Activated naive CD4-positive, alpha-beta T cell treated with anti-CD3 and anti-CD28 coated beads, Interleukin-2, amount 10 ng/mL, durations not matched to agents 7 days and 5 days (primary cell): Measurements from ENCODE around the gene TUBGCP3.
A peak's percentile ranks its signal among the peaks of the same experiment; 100 is the strongest.
"Not testable (repeated sequence)": the region's sequence is repeated elsewhere in the genome, so short reads cannot be mapped to it uniquely, and the experiment has no call there.

Experiments used
- CTCF ChIA-PET: fragments of 350-600 bp; sonication (Branson Sonifier 250); formaldehyde crosslinking; loops from one replicate; lab custom pipeline; 2021; ENCODE audit warnings: antibody characterized with exemption; lab: Charles Lee
- DNase-seq: peaks from one replicate; pipeline ENCODE4 v3.0.0-alpha.2; 2020
- H3K27ac Mint-ChIP-seq: one replicate; pipeline ENCODE4 v1.8.0; 2021; ENCODE audit warnings: mild to moderate bottlenecking, moderate library complexity, mixed read lengths
- H3K27me3 Mint-ChIP-seq: one replicate; pipeline ENCODE4 v1.8.0; 2021; ENCODE audit warnings: mild to moderate bottlenecking, mixed read lengths
- H3K36me3 Mint-ChIP-seq: one replicate; pipeline ENCODE4 v1.8.0; 2021; ENCODE audit warnings: mixed read lengths
- H3K4me1 Mint-ChIP-seq: one replicate; pipeline ENCODE4 v1.8.0; 2021; ENCODE audit warnings: mixed read lengths
- H3K4me3 Mint-ChIP-seq: one replicate; pipeline ENCODE4 v1.8.0; 2021; ENCODE audit warnings: mild to moderate bottlenecking, moderate library complexity, mixed read lengths
- H3K9me3 Mint-ChIP-seq: one replicate; pipeline ENCODE4 v1.8.0; 2021; ENCODE audit warnings: mixed read lengths

TUBGCP3 gene

GRCh38 chr13:112554214-112554850 lies 33.6 kb downstream of the TUBGCP3 start:
- H3K4me1 Mint-ChIP-seq: no peaks in the 10 kb centered on the region
- no peaks in the 10 kb centered on the region for H3K27me3 Mint-ChIP-seq
- H3K36me3 Mint-ChIP-seq: peaks cover 58% of the 10 kb centered on the region
- no peak for DNase-seq
- H3K9me3 Mint-ChIP-seq: no peaks in the 10 kb centered on the region
- CTCF ChIA-PET: no interaction called here
- no peak overlapping the region for H3K27ac Mint-ChIP-seq
- H3K4me3 Mint-ChIP-seq: no peak overlapping the region

- DNase-seq, H3K27me3 Mint-ChIP-seq, H3K4me1 Mint-ChIP-seq, H3K27ac Mint-ChIP-seq, H3K4me3 Mint-ChIP-seq, CTCF ChIA-PET, H3K9me3 Mint-ChIP-seq: not testable (repeated sequence)
- H3K36me3 Mint-ChIP-seq: peaks cover 66% of the 10 kb centered on the region
Observed at GRCh38 chr13:112548975-112549374, 39.0 kb downstream of the TUBGCP3 start.

- CTCF ChIA-PET: no interaction called here
- Mint-ChIP-seq H3K4me3 (no peak overlapping the region), H3K27ac (no peak overlapping the region), H3K9me3 (no peaks in the 10 kb centered on the region), H3K4me1 (no peaks in the 10 kb centered on the region), H3K27me3 (no peaks in the 10 kb centered on the region), H3K36me3 (peaks cover 52% of the 10 kb centered on the region)
- no peak for DNase-seq
Observed at GRCh38 chr13:112545856-112546255, 42.1 kb downstream of the TUBGCP3 start.

DNA sequence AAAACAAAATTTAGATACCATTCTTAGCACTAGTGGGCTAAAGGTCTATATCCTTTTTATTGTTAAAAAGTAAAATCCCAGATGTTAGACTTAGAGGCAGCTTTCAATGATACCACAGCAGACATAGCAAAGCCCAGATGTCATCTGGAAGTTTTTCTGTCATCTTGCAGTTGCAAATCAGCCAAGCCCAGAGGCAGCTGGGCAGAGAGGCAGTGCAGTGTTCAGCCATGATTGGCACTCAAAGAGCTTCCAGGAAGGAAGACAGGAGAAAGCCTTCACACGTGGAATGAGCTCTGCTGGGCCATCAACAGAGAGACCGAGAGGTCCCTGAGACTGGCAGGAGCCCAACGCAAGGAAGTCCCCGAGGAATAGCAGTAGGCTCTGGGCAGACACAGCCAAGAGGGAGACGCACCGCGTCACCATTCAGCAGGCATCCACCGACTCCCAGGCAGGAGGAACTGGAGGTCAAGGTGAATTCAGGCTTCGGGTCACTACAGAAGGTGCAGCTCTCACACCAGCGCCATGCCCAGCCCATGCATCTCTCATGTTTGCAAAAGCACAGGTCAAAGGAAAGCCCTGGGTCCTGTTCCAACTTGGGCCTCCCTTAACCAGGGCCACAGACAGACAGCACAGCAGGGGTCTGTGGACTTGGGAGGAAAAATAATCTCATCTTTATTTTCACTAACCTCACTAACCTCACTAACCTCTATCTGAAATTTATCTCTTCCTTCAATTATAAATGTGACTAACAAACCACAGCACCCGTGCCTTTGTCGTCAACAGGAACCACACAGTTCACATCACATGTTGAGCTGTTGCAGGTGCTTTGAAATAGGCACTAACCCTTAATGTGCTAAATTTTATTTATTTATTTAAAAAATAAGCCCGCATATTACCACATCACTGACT lies 54.9 kb downstream of the TUBGCP3 start:
- Mint-ChIP-seq H3K27me3 (no peaks in the 10 kb centered on the region), H3K4me1 (peaks cover 16% of the 10 kb centered on the region), H3K4me3 (no peak overlapping the region), H3K9me3 (no peaks in the 10 kb centered on the region), H3K36me3 (peaks cover 5% of the 10 kb centered on the region), H3K27ac (no peak overlapping the region)
- CTCF ChIA-PET: no interaction called here
- peak; percentile 45 for DNase-seq

DNA sequence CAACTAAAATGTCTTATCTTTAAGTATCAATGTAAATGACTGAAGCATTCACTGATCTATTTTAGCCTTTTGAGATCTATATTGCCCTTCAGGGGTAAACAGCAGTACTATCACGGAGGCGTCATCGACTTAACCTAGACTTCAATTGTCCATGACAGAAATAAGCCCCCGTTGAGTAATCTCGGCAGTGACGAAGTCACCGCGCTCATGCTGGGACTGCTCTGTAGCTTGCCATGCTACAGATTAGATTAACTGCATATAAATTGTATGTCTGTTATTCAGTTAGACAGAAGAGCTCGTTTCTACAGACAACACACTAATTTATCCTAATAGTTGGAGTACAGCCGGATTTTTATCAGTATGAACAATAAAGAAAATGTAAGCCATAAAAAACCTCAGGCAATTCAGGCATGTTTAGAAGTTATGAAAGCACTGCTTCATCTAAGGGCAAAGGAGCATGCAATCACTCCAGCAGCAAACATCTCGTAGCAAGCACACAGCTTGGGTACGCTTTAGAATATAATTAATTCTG lies 56.6 kb downstream of the TUBGCP3 start:
- DNase-seq: no peak
- no peaks in the 10 kb centered on the region for H3K27me3 Mint-ChIP-seq
- no peaks in the 10 kb centered on the region for H3K36me3 Mint-ChIP-seq
- H3K4me3 Mint-ChIP-seq: no peak overlapping the region
- CTCF ChIA-PET: interaction anchor here (0.9 kb wide), 1 partner anchor 66 kb away, joined by 4 read pairs; no protein-coding TSS in a partner anchor
- H3K27ac Mint-ChIP-seq: no peak overlapping the region
- H3K4me1 Mint-ChIP-seq: peaks cover 13% of the 10 kb centered on the region
- no peaks in the 10 kb centered on the region for H3K9me3 Mint-ChIP-seq

DNA sequence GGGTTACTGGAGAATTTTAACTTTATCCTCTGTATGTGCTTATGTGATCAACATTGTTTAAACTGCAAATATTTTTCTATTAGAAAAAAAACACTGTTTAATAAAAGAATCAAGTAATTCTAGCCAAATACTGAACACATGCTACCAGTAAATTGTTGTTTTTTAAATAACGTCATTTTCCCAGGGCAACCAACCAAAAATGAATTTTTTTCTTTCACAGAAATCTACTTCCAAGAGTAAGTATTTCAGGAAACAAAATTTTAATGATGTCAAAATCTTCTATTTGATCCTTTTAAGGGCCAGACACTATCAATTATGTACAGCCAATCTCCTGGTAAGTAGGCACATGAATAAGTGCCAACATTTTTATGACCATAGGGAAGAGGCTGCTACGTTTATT lies 57.1 kb downstream of the TUBGCP3 start:
- Mint-ChIP-seq H3K36me3 (no peaks in the 10 kb centered on the region), H3K4me1 (peaks cover 13% of the 10 kb centered on the region), H3K9me3 (no peaks in the 10 kb centered on the region), H3K27ac (no peak overlapping the region), H3K4me3 (no peak overlapping the region), H3K27me3 (no peaks in the 10 kb centered on the region)
- CTCF ChIA-PET: no interaction called here
- no peak for DNase-seq

GRCh38 chr13:112529216-112529615 lies 58.7 kb downstream of the TUBGCP3 start:
- no peaks in the 10 kb centered on the region for H3K27me3 Mint-ChIP-seq
- H3K9me3 Mint-ChIP-seq: no peaks in the 10 kb centered on the region
- no peak overlapping the region for H3K27ac Mint-ChIP-seq
- no peaks in the 10 kb centered on the region for H3K36me3 Mint-ChIP-seq
- CTCF ChIA-PET: no interaction called here
- H3K4me3 Mint-ChIP-seq: no peak overlapping the region
- DNase-seq: no peak
- peaks cover 10% of the 10 kb centered on the region for H3K4me1 Mint-ChIP-seq

GRCh38 chr13:112526146-112526853 lies 61.7 kb downstream of the TUBGCP3 start:
- Mint-ChIP-seq H3K4me1 (no peaks in the 10 kb centered on the region), H3K36me3 (peaks cover 3% of the 10 kb centered on the region), H3K4me3 (no peak overlapping the region), H3K27me3 (no peaks in the 10 kb centered on the region), H3K27ac (no peak overlapping the region), H3K9me3 (no peaks in the 10 kb centered on the region)
- CTCF ChIA-PET: no interaction called here
- DNase-seq: no peak

DNA sequence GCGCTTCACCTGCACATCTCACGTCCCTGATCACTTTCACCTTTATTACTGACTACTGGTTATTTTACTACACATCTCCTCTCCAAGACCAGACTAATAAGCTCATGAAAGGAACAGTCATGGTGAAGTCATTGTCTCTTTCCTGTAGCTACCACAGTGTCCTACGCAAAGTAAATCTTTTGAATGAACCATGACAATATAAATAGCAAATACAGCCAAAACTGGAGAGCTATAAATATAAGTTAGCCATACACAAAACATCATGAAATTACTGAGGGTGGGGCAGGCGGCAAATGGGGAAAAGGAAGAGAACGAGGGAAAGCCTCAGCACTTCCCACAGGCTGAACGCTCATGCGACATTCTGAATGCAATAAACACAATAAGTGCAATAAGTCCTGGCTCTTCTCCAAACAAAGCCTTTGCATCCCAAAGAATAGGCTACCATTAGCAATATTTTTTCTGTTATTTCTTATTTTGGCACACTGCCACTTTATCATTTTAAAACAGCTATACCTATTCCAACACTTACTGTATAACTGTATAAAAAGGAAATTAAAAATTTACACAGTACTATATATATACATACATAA lies 62.5 kb downstream of the TUBGCP3 start:
- no peak for DNase-seq
- Mint-ChIP-seq H3K4me1 (no peaks in the 10 kb centered on the region), H3K27ac (no peak overlapping the region), H3K4me3 (no peak overlapping the region), H3K27me3 (no peaks in the 10 kb centered on the region), H3K9me3 (no peaks in the 10 kb centered on the region), H3K36me3 (peaks cover 6% of the 10 kb centered on the region)
- CTCF ChIA-PET: no interaction called here

DNA sequence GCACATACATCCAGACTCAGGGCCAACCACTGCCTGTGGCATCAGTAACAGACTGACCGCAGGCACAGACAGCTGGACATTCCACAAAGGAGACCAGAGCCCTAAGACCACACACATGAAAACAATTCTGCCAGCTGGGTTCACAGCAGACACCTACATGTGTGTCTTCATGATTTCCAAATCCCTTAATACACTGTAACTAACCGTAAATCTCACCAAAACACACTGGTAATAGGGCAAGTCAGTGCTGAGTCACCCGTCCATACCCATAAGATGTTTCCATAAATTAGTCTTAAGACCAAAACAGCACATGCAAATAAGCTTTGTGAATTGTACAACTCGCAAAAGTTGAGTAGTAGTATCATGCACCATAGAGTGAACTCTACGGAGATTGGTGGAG lies 65.4 kb downstream of the TUBGCP3 start:
- DNase-seq: no peak
- CTCF ChIA-PET: interaction anchor here (1.2 kb wide), 1 partner anchor 9 kb away, joined by 3 read pairs; no protein-coding TSS in a partner anchor
- no peaks in the 10 kb centered on the region for H3K27me3 Mint-ChIP-seq
- H3K4me3 Mint-ChIP-seq: no peak overlapping the region
- H3K27ac Mint-ChIP-seq: no peak overlapping the region
- H3K36me3 Mint-ChIP-seq: peaks cover 12% of the 10 kb centered on the region
- H3K9me3 Mint-ChIP-seq: no peaks in the 10 kb centered on the region
- no peaks in the 10 kb centered on the region for H3K4me1 Mint-ChIP-seq

DNA sequence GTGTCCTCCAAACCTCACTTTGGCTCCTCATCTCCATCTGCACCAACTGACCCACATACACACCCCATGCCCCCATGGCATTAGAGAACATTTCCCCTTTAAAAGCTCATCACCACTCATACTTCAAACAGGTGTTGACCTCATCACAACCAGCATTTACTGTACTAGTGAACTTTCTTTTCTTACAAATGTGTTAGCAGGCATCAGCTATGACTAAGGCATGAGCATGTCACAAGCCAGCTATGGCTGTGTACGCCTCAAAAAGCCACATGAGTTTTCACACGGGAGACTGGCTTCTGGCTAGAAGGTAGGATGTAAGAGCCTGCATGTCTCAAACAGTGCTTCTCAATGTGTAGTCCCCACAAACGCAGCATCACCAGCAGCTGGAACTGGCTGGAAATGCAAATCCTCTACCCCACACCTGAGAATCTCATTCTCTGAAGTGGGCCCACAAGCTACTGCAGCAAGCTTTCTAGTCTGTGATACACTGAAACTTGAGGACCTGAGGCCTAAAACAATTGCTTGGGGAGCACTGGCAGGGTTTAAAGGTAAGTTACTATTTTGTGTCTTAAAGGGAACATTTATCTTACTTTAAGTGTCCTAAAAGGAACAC lies 66.8 kb downstream of the TUBGCP3 start:
- CTCF ChIA-PET: interaction anchor here (1.2 kb wide), 1 partner anchor 8 kb away, joined by 3 read pairs; no protein-coding TSS in a partner anchor
- Mint-ChIP-seq H3K36me3 (peaks cover 16% of the 10 kb centered on the region), H3K4me1 (no peaks in the 10 kb centered on the region)

GRCh38 chr13:112519517-112520060 lies 68.4 kb downstream of the TUBGCP3 start:
- Mint-ChIP-seq H3K36me3 (peaks cover 20% of the 10 kb centered on the region), H3K27ac (no peak overlapping the region), H3K4me3 (no peak overlapping the region), H3K9me3 (no peaks in the 10 kb centered on the region), H3K4me1 (no peaks in the 10 kb centered on the region), H3K27me3 (no peaks in the 10 kb centered on the region)
- DNase-seq: no peak
- CTCF ChIA-PET: no interaction called here

More for the DNA sequence above, 66.8 kb downstream of the TUBGCP3 start:
- no peak overlapping the region for H3K27ac Mint-ChIP-seq
- no peak overlapping the region for H3K4me3 Mint-ChIP-seq
- H3K27me3 Mint-ChIP-seq: no peaks in the 10 kb centered on the region
- DNase-seq: no peak
- no peaks in the 10 kb centered on the region for H3K9me3 Mint-ChIP-seq

DNA sequence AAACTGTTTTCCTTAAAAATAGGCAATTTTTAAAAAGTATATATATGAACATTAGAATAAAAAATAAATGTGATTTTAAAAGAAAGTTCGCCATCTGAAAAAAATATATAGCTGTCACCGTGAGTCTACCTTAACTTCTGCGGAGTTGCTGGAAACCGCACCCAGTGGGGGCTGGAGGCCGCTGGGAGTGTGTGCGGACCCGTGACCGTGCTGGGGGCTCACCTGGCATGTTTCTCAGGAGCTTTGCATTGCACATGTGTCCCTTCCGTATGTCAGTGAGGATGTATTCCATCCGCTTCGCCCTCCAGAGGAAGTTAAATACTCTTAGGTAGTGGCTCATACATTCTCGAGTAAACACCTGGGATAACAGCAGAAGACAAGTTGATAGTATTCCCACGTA lies 71.7 kb downstream of the TUBGCP3 start:
- CTCF ChIA-PET: interaction anchor here (1.1 kb wide), 1 partner anchor 90 kb away, joined by 4 read pairs; no protein-coding TSS in a partner anchor
- DNase-seq: no peak
- Mint-ChIP-seq H3K36me3 (peaks cover 22% of the 10 kb centered on the region), H3K9me3 (no peaks in the 10 kb centered on the region), H3K4me1 (no peaks in the 10 kb centered on the region), H3K27ac (no peak overlapping the region), H3K27me3 (no peaks in the 10 kb centered on the region), H3K4me3 (no peak overlapping the region)
